Thyroid gland (tissue), 4 donors: ENCODE results near the gene CYP11A1. TPM values are rescaled to one million over a fixed set of nuclear protein-coding genes. Genes with fewer than 3 reads are reported as not detected.
"Not testable (repeated sequence)": the region's sequence is repeated elsewhere in the genome, so short reads cannot be mapped to it uniquely, and the experiment has no call there.

Source experiments
- DNase-seq, 2 donors: peaks; one replicate each; pipeline ENCODE4 v3.0.0-alpha.2; 2019
- H3K27ac ChIP-seq, 3 donors: fragments of 200-600 bp; sonication (generic); 1 replicate in 2 of 3; 2 replicates in 1 of 3; pipeline ENCODE4 v1.5.1; 2016 to 2019; ENCODE audit warnings: mild to moderate bottlenecking in 1 of 3, moderate library complexity in 1 of 3
- H3K27me3 ChIP-seq: fragments of 200-600 bp; sonication (generic); one replicate; pipeline ENCODE4 v1.5.1; 2019
- H3K36me3 ChIP-seq, 2 donors: fragments of 200-600 bp; sonication (generic); one replicate each; pipeline ENCODE4 v1.5.1; 2016 to 2019
- H3K4me1 ChIP-seq, 2 donors: fragments of 200-600 bp; sonication (generic); one replicate each; pipeline ENCODE4 v1.5.1; 2017 to 2019
- H3K4me3 ChIP-seq, 3 donors: fragments of 200-600 bp; sonication (generic); replicated peaks in 1 of 3; 1 replicate in 2 of 3; 2 replicates in 1 of 3; pipeline ENCODE4 v1.5.1; 2016; ENCODE audit warnings: mild to moderate bottlenecking in 1 of 3
- H3K9me3 ChIP-seq: fragments of 200-600 bp; sonication (generic); one replicate; pipeline ENCODE4 v1.5.1; 2017
- CTCF ChIP-seq, 6 experiments: fragments of 200-600 bp in 3 of 6; fragments of 450-650 bp in 3 of 6; sonication (generic) in 3 of 6; IDR thresholded peaks; one replicate each; pipeline ENCODE4 v1.5.1; 2016 to 2019; ENCODE audit warnings: antibody characterized with exemption in 6 of 6, mild to moderate bottlenecking in 2 of 6, inconsistent platforms in 1 of 6, moderate library complexity in 1 of 6
- POLR2A ChIP-seq, 2 donors: fragments of 450-650 bp; IDR thresholded peaks; one replicate each; pipeline ENCODE4 v1.6.1; 2017; ENCODE audit warnings: antibody characterized with exemption in 2 of 2, mild to moderate bottlenecking in 2 of 2, moderate library complexity in 1 of 2
- WGBS, 2 donors: methylation state at CpG; one replicate each; pipeline ENCODE4 v1.1.5; 2017; 5-methylcytosine and 5-hydroxymethylcytosine counted together
- intact Hi-C: fragments of 100-400 bp; cut with DNase I; formaldehyde crosslinking; loops from one replicate; pipeline ENCODE4 v1.15.1; 2023
- total RNA-seq, 4 donors: library from RNA; depleted of rRNA; stranded (reverse); fragments of >200 nt; gene quantifications; one replicate each; pipeline ENCODE4 v1.2.3, GENCODE V29; 2016

The CYP11A1 gene
- total RNA-seq, 4 donors from 2014 or later = 0.54 to 1.2 (median 0.56) TPM; not detected in 1

DNA sequence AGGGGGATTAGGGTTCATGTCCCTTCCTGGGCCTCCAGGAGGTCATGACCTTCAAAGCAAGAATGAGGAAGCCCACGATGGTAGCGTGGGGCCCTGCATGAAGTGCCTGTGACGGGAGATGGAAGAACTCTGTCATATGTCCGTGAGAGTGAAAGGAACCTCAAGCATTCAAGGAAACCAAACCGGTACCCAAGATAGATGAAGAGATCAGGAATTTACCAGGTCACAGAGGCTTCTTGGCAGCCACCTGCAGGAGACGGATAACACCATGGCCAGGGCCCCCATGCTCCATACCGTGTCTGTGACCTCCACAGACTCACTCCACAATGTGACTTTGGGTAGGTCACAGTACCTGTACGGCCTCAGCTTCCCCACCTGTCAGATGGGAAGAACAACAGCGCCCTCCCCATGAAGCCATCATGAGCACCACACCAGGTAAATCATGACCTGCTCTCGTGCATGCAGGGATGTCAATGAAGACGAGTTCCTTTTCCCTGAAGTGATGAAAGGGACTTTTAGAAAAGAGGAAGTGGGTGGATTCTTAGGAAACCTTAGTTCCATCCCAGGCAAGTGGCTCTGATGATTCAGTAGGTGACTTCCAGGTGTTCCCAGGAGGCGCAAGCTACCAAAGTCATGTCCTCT lies 23.3 kb upstream of the CYP11A1 start:
- Histone ChIP-seq H3K27ac (no peak overlapping the region), H3K27me3 (no peaks in the 10 kb centered on the region), H3K4me3 (no peak overlapping the region), H3K9me3 (no peaks in the 10 kb centered on the region), H3K4me1 (no peaks in the 10 kb centered on the region), H3K36me3 (no peaks in the 10 kb centered on the region)
- no peak for DNase-seq
- intact Hi-C loops = no loop called here
- TF ChIP-seq CTCF (IDR thresholded peaks at IDR 0.05) (no peak), POLR2A (IDR thresholded peaks at IDR 0.05) (no peak)
- WGBS, 2 donors = 84 to 89% methylated on average over 10 to 12 of the region's 12 CpGs

- DNase-seq, intact Hi-C loops, H3K27ac ChIP-seq, H3K4me1 ChIP-seq, H3K27me3 ChIP-seq, H3K36me3 ChIP-seq, H3K9me3 ChIP-seq, H3K4me3 ChIP-seq: not testable (repeated sequence)
- 96 to 98% methylated on average over 11 of the region's 11 CpGs for WGBS, 2 donors
Measured at GRCh38 chr15:74390049-74390646, 22.7 kb upstream of the CYP11A1 start.

GRCh38 chr15:74389241-74390048 lies 22.0 kb upstream of the CYP11A1 start:
- H3K36me3 ChIP-seq = no peaks in the 10 kb centered on the region

GRCh38 chr15:74388363-74388951 lies 21.0 kb upstream of the CYP11A1 start:
- H3K27ac ChIP-seq = no peak overlapping the region
- no peak for TF ChIP-seq CTCF (IDR thresholded peaks at IDR 0.05)
- no peak for TF ChIP-seq POLR2A (IDR thresholded peaks at IDR 0.05)
- H3K36me3 ChIP-seq = no peaks in the 10 kb centered on the region
- 76 to 77% methylated on average over 6 of the region's 10 CpGs for WGBS, 2 donors
- DNase-seq = no peak
- intact Hi-C loops = loop anchor here (10.0 kb wide), 1 partner anchor 226 kb away; the partner anchor contains the start of gene CLK3
- peaks cover 0 to 3% of the 10 kb centered on the region in 2 donors for H3K4me1 ChIP-seq
- H3K27me3 ChIP-seq = no peaks in the 10 kb centered on the region
- H3K9me3 ChIP-seq = no peaks in the 10 kb centered on the region
- no peak overlapping the region for H3K4me3 ChIP-seq

More at GRCh38 chr15:74389241-74390048, 22.0 kb upstream of the CYP11A1 start:
- DNase-seq = no peak
- TF ChIP-seq POLR2A (IDR thresholded peaks at IDR 0.05) (no peak), CTCF (IDR thresholded peaks at IDR 0.05) (no peak)
- 64 to 71% methylated on average over 11 to 20 of the region's 20 CpGs for WGBS, 2 donors
- intact Hi-C loops = loop anchor here (10.0 kb wide), 1 partner anchor 225 kb away; the partner anchor contains the start of gene CLK3
- H3K27ac ChIP-seq = no peak overlapping the region
- no peaks in the 10 kb centered on the region for H3K9me3 ChIP-seq
- peaks cover 0 to 3% of the 10 kb centered on the region in 2 donors for H3K4me1 ChIP-seq
- no peaks in the 10 kb centered on the region for H3K27me3 ChIP-seq
- no peak overlapping the region for H3K4me3 ChIP-seq

GRCh38 chr15:74387621-74388362 lies 20.3 kb upstream of the CYP11A1 start:
- Histone ChIP-seq H3K36me3 (no peaks in the 10 kb centered on the region), H3K27me3 (no peaks in the 10 kb centered on the region), H3K27ac (no peak overlapping the region), H3K9me3 (no peaks in the 10 kb centered on the region), H3K4me3 (no peak overlapping the region), H3K4me1 (peaks cover 0 to 3% of the 10 kb centered on the region in 2 donors)
- intact Hi-C loops = loop anchor here (10.0 kb wide), 1 partner anchor 227 kb away; the partner anchor contains the start of gene CLK3
- TF ChIP-seq POLR2A (IDR thresholded peaks at IDR 0.05) = no peak
- TF ChIP-seq CTCF (IDR thresholded peaks at IDR 0.05) = no peak
- no peak for DNase-seq
- 78 to 85% methylated on average over 5 of the region's 10 CpGs for WGBS, 2 donors
